ENCODE measurements around the gene CLMN. TPM values are rescaled to one million over a fixed set of nuclear protein-coding genes. Genes with fewer than 3 reads are reported as not detected.
"Not testable (repeated sequence)": the region's sequence is repeated elsewhere in the genome, so short reads cannot be mapped to it uniquely, and the experiment has no call there.

CLMN gene
- total RNA-seq, 2 donors from 2014 or later, result 2.6 to 3.5 TPM

DNA sequence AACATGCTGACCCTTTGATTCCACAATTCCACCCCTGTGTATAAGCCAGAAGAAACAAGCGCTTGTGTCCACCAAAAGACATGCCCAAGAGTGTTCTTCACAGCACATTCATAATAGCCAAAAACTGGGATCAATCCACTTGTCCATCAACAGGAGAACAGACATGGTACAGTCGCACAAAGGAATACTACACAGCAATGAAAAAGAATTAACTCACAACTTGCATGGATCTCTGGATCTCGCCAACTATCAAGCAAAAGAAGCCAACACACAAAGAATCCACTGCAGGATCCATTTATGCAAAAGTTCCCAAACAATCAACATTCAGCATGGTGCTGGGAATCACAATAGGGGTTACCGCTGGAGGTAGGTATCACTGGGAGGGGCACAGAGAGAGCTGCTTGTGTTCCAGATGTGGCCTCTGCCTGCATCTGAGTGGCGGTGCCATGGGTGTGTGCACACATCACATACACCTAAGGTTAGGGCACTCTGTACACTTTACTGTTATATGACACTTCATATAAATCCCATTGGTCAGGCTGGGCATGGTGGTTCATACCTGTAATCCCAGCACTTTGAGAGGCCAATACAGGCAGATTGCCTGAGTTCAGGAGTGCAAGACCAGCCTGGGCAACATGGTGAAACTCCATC, 30.9 kb downstream of the CLMN start:
- Mint-ChIP-seq H3K4me3 (no peak overlapping the region), H3K36me3 (no peaks in the 10 kb centered on the region), H3K4me1 (ENCODE audit: low read depth in 2 of 2) (peaks cover 0 to 2% of the 10 kb centered on the region in 2 donors), H3K9me3 (no peaks in the 10 kb centered on the region), H3K27ac (no peak overlapping the region), H3K27me3 (peaks cover 11 to 22% of the 10 kb centered on the region in 2 donors)
- ATAC-seq (no peak), DNase-seq (ENCODE audit: low spot score) (no peak)

DNA sequence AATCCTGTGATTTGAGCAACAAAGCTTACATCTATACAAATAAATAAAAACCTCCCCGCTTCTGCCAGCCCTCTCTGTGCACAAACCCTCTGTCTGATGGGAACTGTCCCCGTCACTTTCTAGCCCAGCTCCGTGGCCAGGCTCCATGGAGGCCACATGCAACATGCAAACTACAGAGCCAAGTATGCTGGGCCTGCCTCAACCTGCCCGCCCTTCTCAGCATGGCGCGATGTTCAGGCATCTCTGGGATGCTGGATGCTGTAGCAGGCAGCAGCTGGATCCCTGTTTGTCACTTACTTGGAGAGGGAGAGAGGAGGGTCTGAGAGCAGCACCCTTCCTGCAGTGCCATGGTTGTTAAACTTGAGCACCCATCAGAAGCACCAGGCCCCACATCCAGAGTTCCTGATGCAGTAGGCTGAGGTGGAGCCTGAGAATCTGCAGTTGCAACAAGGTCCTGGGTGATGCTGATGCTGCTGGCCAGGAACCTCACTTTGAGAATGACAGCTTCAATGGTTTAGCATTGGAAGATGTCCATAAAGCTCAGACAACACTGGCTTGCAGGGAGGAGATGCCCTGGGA, 32.4 kb downstream of the CLMN start:
- H3K27ac Mint-ChIP-seq, result no peak overlapping the region
- H3K27me3 Mint-ChIP-seq, result peaks cover 12 to 18% of the 10 kb centered on the region in 2 donors
- H3K4me1 Mint-ChIP-seq (ENCODE audit: low read depth in 2 of 2), result peaks cover 0 to 2% of the 10 kb centered on the region in 2 donors
- H3K4me3 Mint-ChIP-seq, result no peak overlapping the region
- no peak for DNase-seq (ENCODE audit: low spot score)
- H3K36me3 Mint-ChIP-seq, result no peaks in the 10 kb centered on the region
- no peaks in the 10 kb centered on the region for H3K9me3 Mint-ChIP-seq
- ATAC-seq, result no peak

DNA sequence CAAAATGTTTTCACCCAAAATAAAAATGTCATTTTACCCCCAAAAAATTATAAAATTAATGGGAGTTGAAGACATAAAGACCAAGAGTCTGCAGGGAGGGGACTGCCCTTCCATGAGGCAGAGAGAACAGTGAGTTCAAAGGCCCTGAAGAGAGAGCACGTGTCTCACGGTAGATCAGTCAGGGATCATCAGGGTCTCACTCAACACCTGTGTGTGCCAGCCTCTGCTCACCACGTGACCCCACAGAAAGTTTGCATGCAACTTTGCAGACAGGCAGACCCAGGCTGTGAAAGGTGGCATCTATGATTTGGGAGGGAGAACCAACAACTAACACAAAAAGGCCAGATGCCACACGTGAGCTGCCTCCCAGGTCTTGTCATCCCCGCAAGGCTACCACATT, 33.1 kb downstream of the CLMN start:
- Mint-ChIP-seq H3K27me3 (peaks cover 18% of the 10 kb centered on the region in 2 donors), H3K36me3 (no peaks in the 10 kb centered on the region), H3K4me3 (no peak overlapping the region), H3K27ac (no peak overlapping the region), H3K4me1 (ENCODE audit: low read depth in 2 of 2) (peaks cover 0 to 2% of the 10 kb centered on the region in 2 donors), H3K9me3 (no peaks in the 10 kb centered on the region)
- ATAC-seq (no peak), DNase-seq (ENCODE audit: low spot score) (no peak)

DNA sequence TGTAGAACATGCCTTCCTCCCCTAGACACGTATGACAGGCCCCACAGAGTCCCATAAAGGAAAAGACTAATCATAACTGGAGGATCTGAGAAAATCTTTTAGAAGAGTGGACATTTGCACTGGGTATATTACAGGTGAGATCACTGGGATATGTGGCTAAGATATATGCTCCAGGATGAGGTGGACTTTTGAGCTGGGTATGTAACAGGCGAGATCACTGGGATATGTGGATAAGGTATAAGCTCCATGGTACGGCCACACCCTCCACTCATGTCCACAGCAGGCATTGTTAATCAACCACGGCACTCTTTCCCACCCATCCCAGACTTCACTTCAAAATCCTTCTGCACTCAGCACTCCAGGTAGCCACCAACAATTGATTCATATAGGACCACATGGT, 34.1 kb downstream of the CLMN start:
- H3K4me1 Mint-ChIP-seq (ENCODE audit: low read depth in 2 of 2), result peaks cover 0 to 2% of the 10 kb centered on the region in 2 donors
- ATAC-seq (no peak), DNase-seq (ENCODE audit: low spot score) (no peak)
- H3K36me3 Mint-ChIP-seq, result no peaks in the 10 kb centered on the region
- H3K27me3 Mint-ChIP-seq, result peaks cover 18 to 19% of the 10 kb centered on the region in 2 donors
- H3K27ac Mint-ChIP-seq, result no peak overlapping the region
- H3K9me3 Mint-ChIP-seq, result no peaks in the 10 kb centered on the region
- no peak overlapping the region for H3K4me3 Mint-ChIP-seq

DNA sequence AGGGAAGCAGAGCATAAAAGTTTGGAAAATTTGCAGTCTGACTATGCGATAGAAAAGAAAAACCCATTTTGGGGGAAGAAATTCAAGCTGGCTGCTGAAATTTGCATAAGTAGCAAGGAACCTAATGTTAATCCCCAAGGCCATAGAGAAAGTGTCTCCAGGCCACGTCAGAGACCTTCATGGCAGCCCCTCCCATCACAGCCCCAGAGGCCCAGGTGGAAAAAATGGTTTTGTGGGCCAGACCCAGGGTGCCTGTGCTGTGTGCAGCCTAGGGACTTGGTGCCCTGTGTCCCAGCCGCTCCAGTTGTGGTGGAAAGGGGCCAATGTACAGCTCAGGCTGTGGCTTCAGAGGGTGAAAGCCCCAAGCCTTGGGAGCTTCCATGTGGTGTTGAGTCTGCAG, 35.9 kb downstream of the CLMN start:
- H3K27ac Mint-ChIP-seq; ATAC-seq; H3K9me3 Mint-ChIP-seq; DNase-seq (ENCODE audit: low spot score); H3K4me3 Mint-ChIP-seq; H3K4me1 Mint-ChIP-seq (ENCODE audit: low read depth in 2 of 2); H3K36me3 Mint-ChIP-seq: not testable (repeated sequence)
- peaks cover 14 to 19% of the 10 kb centered on the region in 2 donors for H3K27me3 Mint-ChIP-seq

DNA sequence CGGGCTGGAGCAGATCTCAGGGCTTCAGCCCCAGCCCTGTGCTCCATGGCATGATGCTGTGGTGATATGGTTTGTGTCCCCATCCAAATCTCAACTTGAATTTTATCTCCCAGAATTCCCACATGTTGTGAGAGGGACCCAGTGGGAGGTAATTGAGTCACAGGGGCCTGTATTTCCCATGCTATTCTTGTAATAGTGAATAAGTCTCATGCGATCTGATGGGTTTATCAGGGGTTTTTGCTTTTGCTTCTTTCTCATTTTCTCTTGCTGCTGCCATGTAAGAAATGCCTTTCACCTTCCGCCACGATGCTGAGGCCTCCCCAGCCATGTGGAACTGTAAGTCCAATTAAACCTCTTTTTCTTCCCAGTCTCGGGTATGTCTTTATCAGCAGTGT, 36.7 kb downstream of the CLMN start:
- H3K27ac Mint-ChIP-seq, result not testable (repeated sequence)

DNA sequence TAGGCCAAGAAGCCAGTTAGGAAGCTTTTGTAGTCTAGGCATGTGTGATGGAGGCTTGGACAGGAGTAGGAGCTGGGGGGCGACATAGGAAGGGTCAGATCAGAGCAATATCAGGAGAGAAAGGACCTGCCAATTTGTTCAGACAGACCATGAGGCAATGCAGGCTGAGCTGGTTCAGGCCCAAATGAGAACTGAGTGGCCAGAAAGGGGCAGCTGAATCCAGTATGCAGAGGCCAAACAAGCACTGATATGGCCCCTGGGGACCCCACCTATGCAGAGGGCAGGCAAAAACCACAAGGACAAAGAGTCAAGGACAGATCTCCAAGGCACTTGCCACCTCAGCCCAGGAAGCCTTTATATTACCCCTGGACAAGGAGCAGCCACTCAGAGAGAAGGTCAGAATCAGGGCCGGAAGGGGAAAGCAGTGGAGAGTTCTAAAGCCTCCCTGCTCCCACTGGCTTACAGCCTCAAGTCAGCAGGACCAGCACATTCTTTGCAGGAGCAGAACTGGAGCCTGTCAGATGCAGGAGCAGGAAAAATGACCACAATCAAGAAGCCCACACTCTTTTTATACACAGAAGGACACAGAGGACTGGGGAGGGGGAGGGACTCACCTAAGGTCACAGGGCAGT, 37.2 kb downstream of the CLMN start:
- ATAC-seq, result peak in 1 of 2 donors; percentile 57
- peaks cover 8 to 9% of the 10 kb centered on the region in 2 donors for H3K27me3 Mint-ChIP-seq
- no peaks in the 10 kb centered on the region for H3K9me3 Mint-ChIP-seq
- no peaks in the 10 kb centered on the region for H3K36me3 Mint-ChIP-seq
- no peak overlapping the region for H3K4me3 Mint-ChIP-seq
- peak overlapping the region in 1 of 2 donors; percentile 6 for H3K27ac Mint-ChIP-seq
- no peaks in the 10 kb centered on the region for H3K4me1 Mint-ChIP-seq (ENCODE audit: low read depth in 2 of 2)
- DNase-seq (ENCODE audit: low spot score), result no peak

More for the DNA sequence above, 36.7 kb downstream of the CLMN start:
- peak in 1 of 2 donors; percentile 32 for ATAC-seq
- not testable (repeated sequence) for H3K4me1 Mint-ChIP-seq (ENCODE audit: low read depth in 2 of 2); H3K36me3 Mint-ChIP-seq; H3K9me3 Mint-ChIP-seq; DNase-seq (ENCODE audit: low spot score); H3K4me3 Mint-ChIP-seq
- H3K27me3 Mint-ChIP-seq, result peaks cover 9 to 11% of the 10 kb centered on the region in 2 donors

DNA sequence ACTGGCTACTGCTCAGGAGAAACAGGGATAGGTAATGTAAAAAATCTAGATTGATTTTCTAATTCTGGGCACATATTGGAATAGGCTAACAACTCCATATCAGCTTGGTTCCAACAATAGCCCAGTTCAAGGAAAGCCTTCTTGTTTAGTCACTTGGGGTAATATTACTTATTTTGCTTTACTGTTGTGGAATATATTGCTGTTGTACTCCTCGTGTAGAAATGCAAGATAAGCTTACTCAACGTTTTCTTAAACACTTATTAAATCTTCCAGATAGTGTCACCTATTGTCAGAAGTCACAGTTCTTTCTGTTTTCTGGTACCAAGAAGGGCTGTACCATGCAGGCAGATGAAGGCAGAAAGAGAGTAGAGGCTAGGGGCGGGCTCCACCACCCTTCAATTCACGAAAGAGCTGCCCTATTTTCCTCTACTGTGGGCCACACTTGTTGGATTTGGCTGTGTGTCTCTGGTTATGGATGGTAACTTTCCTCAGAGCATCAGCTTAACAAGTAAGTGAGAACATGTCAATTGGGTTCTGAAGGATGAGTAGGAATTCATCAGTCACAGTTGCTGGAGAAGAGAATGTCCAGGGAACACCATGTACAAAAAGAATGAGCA, 38.0 kb downstream of the CLMN start:
- DNase-seq (ENCODE audit: low spot score) (no peak), ATAC-seq (no peak)
- peak overlapping the region in 1 of 2 donors; percentile 6 for H3K27ac Mint-ChIP-seq
- no peaks in the 10 kb centered on the region for H3K4me1 Mint-ChIP-seq (ENCODE audit: low read depth in 2 of 2)
- no peak overlapping the region for H3K4me3 Mint-ChIP-seq
- no peaks in the 10 kb centered on the region for H3K36me3 Mint-ChIP-seq
- H3K9me3 Mint-ChIP-seq, result no peaks in the 10 kb centered on the region
- peaks cover 8 to 9% of the 10 kb centered on the region in 2 donors for H3K27me3 Mint-ChIP-seq

DNA sequence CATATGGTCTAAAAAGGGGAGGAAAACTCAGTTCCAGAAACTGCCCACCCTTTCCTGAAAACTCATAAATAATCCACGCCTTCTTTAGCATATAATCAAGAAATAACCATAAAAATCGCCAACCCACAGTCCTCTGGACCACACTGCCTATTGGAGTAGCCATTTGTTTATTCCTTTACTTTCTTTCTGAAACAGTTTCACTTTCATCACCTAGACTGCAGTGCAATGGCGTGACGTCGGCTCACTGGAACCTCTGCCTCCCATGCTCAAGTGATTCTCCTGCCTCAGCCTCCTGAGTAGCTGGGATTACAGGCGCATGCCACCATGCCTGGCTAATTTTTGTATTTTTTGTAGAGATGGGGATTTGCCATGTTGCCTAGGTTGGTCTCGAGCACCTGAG, 44.2 kb downstream of the CLMN start:
- no peak overlapping the region for H3K27ac Mint-ChIP-seq
- peaks cover 0 to 4% of the 10 kb centered on the region in 2 donors for H3K4me1 Mint-ChIP-seq (ENCODE audit: low read depth in 2 of 2)
- no peaks in the 10 kb centered on the region for H3K36me3 Mint-ChIP-seq
- no peaks in the 10 kb centered on the region for H3K9me3 Mint-ChIP-seq
- ATAC-seq (no peak), DNase-seq (ENCODE audit: low spot score) (no peak)
- H3K27me3 Mint-ChIP-seq, result peaks cover 12 to 27% of the 10 kb centered on the region in 2 donors
- no peak overlapping the region for H3K4me3 Mint-ChIP-seq

DNA sequence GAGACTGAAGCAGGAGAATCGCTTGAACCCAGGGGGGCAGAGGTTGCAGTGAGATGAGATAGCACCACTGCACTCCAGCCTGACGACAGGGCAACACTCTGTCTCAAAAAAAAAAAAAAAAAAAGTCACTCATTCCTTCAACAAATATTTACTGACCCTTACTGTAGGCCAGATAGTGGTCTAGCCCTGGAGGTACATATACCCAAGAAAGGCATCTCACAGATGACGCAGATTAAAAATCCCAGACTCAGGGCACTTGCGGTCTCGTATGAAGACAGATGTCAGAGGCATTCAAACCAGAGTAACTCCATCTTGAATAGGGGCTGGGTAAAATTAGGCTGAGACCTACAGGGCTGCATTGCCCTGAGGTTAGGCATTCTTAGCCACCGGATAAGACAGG, 44.8 kb downstream of the CLMN start:
- no peak overlapping the region for H3K4me3 Mint-ChIP-seq
- peaks cover 0 to 4% of the 10 kb centered on the region in 2 donors for H3K4me1 Mint-ChIP-seq (ENCODE audit: low read depth in 2 of 2)
- ATAC-seq, result no peak
- no peaks in the 10 kb centered on the region for H3K36me3 Mint-ChIP-seq
- H3K9me3 Mint-ChIP-seq, result no peaks in the 10 kb centered on the region
- H3K27me3 Mint-ChIP-seq, result peaks cover 16 to 33% of the 10 kb centered on the region in 2 donors
- no peak for DNase-seq (ENCODE audit: low spot score)
- H3K27ac Mint-ChIP-seq, result no peak overlapping the region

DNA sequence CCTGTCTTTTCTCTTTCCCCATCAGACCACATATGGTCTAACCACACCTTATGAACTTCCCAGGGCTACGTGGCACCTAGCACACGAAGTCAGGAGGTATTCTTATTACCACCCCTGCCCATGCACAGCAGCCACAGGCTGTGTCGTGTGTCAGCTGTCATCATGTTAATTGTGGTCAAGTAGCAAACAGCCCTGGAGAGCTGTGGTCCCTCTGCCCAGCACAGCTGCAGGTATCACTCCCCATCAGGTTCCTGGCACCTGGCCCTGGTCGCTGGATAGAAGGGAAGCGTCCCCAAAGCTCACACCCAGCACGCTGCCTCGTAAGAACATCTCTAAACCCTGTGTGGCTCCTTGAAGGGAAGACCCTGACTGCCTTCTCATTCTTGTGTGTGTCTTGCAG, 45.4 kb downstream of the CLMN start:
- no peaks in the 10 kb centered on the region for H3K9me3 Mint-ChIP-seq
- ATAC-seq, result peak; percentile 46 to 48
- no peak overlapping the region for H3K27ac Mint-ChIP-seq

DNA sequence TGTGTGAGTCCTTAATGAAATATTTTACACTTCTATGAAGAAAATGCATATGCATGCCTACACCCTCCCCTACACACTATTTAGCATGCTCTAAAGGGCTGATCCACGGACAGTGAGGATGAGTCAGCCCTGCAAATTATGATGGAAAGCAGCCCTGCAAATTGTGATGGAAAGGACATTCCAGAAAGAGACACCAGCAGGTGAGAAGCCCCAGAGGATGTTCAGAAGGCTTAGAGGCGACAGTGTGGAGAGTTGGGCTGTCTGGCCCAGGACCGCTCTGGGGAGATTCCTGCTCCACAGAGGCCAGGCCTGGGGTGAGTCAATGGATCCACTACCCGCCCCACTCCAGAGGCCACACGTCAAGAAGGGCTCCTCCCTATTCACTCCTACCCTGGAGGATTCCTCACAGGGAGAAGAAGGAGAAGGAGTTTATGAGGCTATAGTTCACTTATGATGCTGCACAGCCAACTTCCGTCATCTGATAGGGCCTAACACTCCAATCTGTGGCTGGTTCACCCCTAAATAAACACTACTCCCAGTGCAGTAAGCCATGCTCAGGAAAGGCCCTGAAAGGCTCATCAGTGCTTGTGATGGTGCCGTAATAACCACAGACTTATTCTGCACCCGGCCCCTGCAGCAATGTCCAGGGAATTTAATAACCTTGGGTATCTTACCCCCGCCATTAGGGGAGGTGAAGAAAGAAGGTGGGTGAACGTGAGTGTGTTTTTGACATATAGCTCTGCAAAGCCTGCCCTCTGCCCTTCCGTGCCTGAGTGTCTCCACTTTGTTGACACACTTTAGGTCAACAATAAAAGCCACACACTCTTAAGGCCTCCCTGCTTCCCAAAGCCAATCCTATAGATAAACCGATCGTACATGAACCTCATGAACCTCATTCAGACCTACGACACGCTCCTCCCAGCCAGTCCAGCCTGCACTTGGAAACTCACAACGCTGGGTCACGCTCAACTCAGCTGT, 46.4 kb downstream of the CLMN start:
- Mint-ChIP-seq H3K27me3 (peaks cover 16 to 33% of the 10 kb centered on the region in 2 donors), H3K4me1 (ENCODE audit: low read depth in 2 of 2) (peaks cover under 1 to 4% of the 10 kb centered on the region in 2 donors), H3K36me3 (no peaks in the 10 kb centered on the region), H3K4me3 (no peak overlapping the region), H3K9me3 (no peaks in the 10 kb centered on the region), H3K27ac (no peak overlapping the region)
- ATAC-seq (no peak), DNase-seq (ENCODE audit: low spot score) (no peak)

More for the DNA sequence above, 45.4 kb downstream of the CLMN start:
- Mint-ChIP-seq H3K27me3 (peaks cover 16 to 33% of the 10 kb centered on the region in 2 donors), H3K4me3 (no peak overlapping the region), H3K36me3 (no peaks in the 10 kb centered on the region), H3K4me1 (ENCODE audit: low read depth in 2 of 2) (peaks cover 0 to 4% of the 10 kb centered on the region in 2 donors)
- DNase-seq (ENCODE audit: low spot score), result no peak

DNA sequence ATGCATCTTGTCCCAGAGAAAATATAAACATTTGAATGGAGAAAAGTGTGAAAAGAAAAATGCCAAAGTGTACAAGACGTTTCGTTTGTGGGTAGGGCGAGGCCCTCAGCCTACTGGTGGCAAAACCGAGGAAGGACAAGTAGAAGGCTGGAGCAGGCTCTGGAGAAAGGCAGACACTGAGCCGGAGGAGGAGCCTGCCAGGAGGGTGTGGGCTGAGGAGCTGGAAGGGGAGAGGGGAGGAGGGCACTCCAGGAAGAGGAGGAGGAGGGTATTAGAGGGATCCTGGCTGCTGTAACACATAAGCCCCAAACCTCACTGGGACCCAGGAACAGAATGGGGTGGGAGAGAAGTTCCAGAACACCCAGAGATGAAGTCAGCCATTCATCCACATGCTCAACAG, 47.7 kb downstream of the CLMN start:
- H3K4me3 Mint-ChIP-seq, result no peak overlapping the region
- no peak for DNase-seq (ENCODE audit: low spot score)
- peaks cover 19 to 38% of the 10 kb centered on the region in 2 donors for H3K27me3 Mint-ChIP-seq
- no peak for ATAC-seq
- H3K4me1 Mint-ChIP-seq (ENCODE audit: low read depth in 2 of 2), result peaks cover 13% of the 10 kb centered on the region in 2 donors
- no peak overlapping the region for H3K27ac Mint-ChIP-seq
- H3K36me3 Mint-ChIP-seq, result peaks cover 4% of the 10 kb centered on the region
- peaks cover 4% of the 10 kb centered on the region for H3K9me3 Mint-ChIP-seq
